ENCODE results near the gene VPS13C.

Gene VPS13C

GRCh38 chr15:61889706-61890105 lies 170.5 kb downstream of the VPS13C start:
- no peak for TF ChIP-seq TAF1 (IDR thresholded peaks at IDR 0.05; ENCODE audit: borderline replicate concordance, insufficient read depth, low read length)

DNA sequence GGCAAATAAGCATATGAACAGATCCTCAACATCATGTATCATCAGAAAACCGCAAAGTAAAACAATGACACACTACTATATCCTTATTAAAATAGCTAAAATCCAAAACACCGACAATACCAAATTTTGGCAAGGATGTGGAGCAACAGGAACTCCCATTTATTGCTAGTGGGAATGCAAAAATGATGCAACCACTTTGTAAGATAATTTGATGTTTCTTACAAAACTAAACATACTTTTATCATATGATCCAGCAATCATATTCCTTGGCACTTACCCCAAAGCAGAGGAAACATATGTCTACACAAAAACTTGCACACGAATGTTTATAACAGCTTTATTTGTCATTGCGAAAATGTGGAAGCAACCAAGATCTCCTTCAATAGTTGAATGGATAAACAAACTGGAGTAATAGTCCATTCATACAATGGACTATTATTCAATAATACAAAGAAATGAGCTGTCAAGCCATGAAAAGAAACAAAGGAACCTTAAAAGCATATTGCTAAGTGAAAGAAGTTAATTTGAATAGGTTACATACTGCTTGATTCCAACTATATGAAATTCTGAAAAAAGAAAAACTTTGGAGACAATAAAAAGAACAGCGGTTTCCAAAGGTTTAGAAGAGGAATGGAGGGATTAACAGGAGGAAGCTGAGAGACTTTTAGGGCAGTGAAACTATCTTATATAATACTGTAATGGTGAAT lies 172.0 kb downstream of the VPS13C start:
- TF ChIP-seq SIN3A (IDR thresholded peaks at IDR 0.05; ENCODE audit: borderline replicate concordance, insufficient read depth, low read length), result no peak
- no peak for TF ChIP-seq FOXP2 (optimal IDR thresholded peaks at IDR 0.05; ENCODE audit: borderline replicate concordance, extremely low read depth, extremely low read length, insufficient read depth)
- no peak for TF ChIP-seq TAF1 (IDR thresholded peaks at IDR 0.05; ENCODE audit: borderline replicate concordance, insufficient read depth, low read length)
- no peak for TF ChIP-seq POLR2AphosphoS5 (IDR thresholded peaks at IDR 0.05; ENCODE audit: low read depth, low read length)
- TF ChIP-seq REST (IDR thresholded peaks at IDR 0.05; ENCODE audit: insufficient read depth in 1 of 2, low read depth in 2 of 2, low read length in 2 of 2), result no peak

- no peak for TF ChIP-seq TAF1 (IDR thresholded peaks at IDR 0.05; ENCODE audit: borderline replicate concordance, insufficient read depth, low read length)
- no peak for TF ChIP-seq POLR2AphosphoS5 (IDR thresholded peaks at IDR 0.05; ENCODE audit: low read depth, low read length)
- no peak for TF ChIP-seq FOXP2 (optimal IDR thresholded peaks at IDR 0.05; ENCODE audit: borderline replicate concordance, extremely low read depth, extremely low read length, insufficient read depth)
- no peak for TF ChIP-seq REST (IDR thresholded peaks at IDR 0.05; ENCODE audit: insufficient read depth in 1 of 2, low read depth in 2 of 2, low read length in 2 of 2)
- TF ChIP-seq SIN3A (IDR thresholded peaks at IDR 0.05; ENCODE audit: borderline replicate concordance, insufficient read depth, low read length), result no peak
Observed at GRCh38 chr15:61880084-61880483, 180.2 kb downstream of the VPS13C start.

DNA sequence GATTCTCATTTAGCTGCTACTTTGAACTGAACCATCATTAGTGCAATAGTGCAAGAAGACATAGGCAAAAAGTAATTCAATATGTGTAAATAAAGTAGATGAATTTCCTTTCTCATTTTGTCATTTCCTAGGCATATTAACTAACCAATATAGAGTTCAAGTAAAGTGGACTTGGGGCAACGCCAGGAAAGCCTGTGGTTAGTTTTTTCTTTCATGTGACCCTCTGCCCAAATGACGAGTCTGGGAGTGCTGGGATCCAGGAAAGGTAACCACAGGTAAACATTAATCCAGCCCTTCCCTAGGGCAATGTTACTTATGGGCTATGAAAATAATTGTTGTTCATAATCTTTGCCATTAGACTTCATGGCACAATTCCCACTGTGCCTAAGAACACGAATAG lies 181.0 kb downstream of the VPS13C start:
- TF ChIP-seq FOXP2 (optimal IDR thresholded peaks at IDR 0.05; ENCODE audit: borderline replicate concordance, extremely low read depth, extremely low read length, insufficient read depth), result no peak
- TF ChIP-seq TAF1 (IDR thresholded peaks at IDR 0.05; ENCODE audit: borderline replicate concordance, insufficient read depth, low read length), result no peak
- no peak for TF ChIP-seq REST (IDR thresholded peaks at IDR 0.05; ENCODE audit: insufficient read depth in 1 of 2, low read depth in 2 of 2, low read length in 2 of 2)
- TF ChIP-seq SIN3A (IDR thresholded peaks at IDR 0.05; ENCODE audit: borderline replicate concordance, insufficient read depth, low read length), result no peak
- no peak for TF ChIP-seq POLR2AphosphoS5 (IDR thresholded peaks at IDR 0.05; ENCODE audit: low read depth, low read length)

DNA sequence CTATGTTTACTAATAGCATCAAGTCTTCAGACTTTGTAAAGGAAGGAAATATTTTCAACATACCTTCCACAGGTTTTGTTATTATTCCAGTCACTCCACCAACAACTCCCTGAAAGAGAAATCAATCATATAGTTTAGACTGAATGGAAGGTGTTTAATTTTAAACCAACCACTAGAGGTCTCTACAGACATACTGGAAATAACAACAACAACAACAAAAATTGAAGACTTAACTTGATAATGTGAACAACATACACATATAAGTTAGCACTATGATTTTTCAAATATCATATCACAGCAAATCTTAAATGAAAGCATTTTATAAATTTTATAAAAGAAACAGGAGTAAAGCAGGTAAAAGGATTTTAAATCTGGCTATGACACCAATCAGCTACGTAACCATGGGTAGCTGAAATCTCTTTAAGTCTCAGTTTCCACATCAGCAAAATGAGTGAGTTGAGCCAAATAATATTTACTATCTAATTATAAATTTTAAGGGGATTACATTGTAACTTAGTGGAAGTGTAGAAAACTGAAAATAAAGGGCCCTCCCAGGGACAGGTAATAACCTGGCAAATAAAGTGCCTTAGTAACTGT lies 188.2 kb downstream of the VPS13C start:
- TF ChIP-seq FOXP2 (optimal IDR thresholded peaks at IDR 0.05; ENCODE audit: borderline replicate concordance, extremely low read depth, extremely low read length, insufficient read depth), result no peak
- no peak for TF ChIP-seq REST (IDR thresholded peaks at IDR 0.05; ENCODE audit: insufficient read depth in 1 of 2, low read depth in 2 of 2, low read length in 2 of 2)
- TF ChIP-seq POLR2AphosphoS5 (IDR thresholded peaks at IDR 0.05; ENCODE audit: low read depth, low read length), result no peak
- no peak for TF ChIP-seq TAF1 (IDR thresholded peaks at IDR 0.05; ENCODE audit: borderline replicate concordance, insufficient read depth, low read length)
- TF ChIP-seq SIN3A (IDR thresholded peaks at IDR 0.05; ENCODE audit: borderline replicate concordance, insufficient read depth, low read length), result no peak

Data from PFSK-1 (cell line).